Endodermal cell (in vitro differentiated cells): ENCODE data around the gene AOC3. TPM values are rescaled to one million over a fixed set of nuclear protein-coding genes. Genes with fewer than 3 reads are reported as not detected.
"Not testable (repeated sequence)": the region's sequence is repeated elsewhere in the genome, so short reads cannot be mapped to it uniquely, and the experiment has no call there.

Experiments used
- DNase-seq: peaks from one replicate; pipeline ENCODE4 v3.0.0-alpha.2; 2017
- H3K27ac ChIP-seq: 2 replicates; pipeline ENCODE4 v1.5.1; 2013; ENCODE audit warnings: mild to moderate bottlenecking, low read depth, low read length, moderate library complexity
- H3K27me3 ChIP-seq: 2 replicates; pipeline ENCODE4 v1.6.1; 2013; ENCODE audit warnings: mild to moderate bottlenecking, low read length, moderate library complexity; ENCODE audit not compliant: insufficient read depth, control insufficient read depth, poor library complexity, severe bottlenecking
- H3K36me3 ChIP-seq: 2 replicates; pipeline ENCODE4 v1.7.0; 2013; ENCODE audit warnings: mild to moderate bottlenecking, low read length, moderate library complexity; ENCODE audit not compliant: control insufficient read depth, insufficient read depth
- H3K4me1 ChIP-seq: one replicate; pipeline ENCODE4 v1.7.0; 2013; ENCODE audit warnings: low read length; ENCODE audit not compliant: control insufficient read depth, insufficient read depth
- H3K4me3 ChIP-seq: 2 replicates; pipeline ENCODE4 v1.5.1; 2013; ENCODE audit warnings: mild to moderate bottlenecking, low read length, moderate library complexity
- H3K9ac ChIP-seq: 2 replicates; pipeline ENCODE4 v1.6.1; 2013; ENCODE audit warnings: mild to moderate bottlenecking, low read length, moderate library complexity; ENCODE audit not compliant: poor library complexity, severe bottlenecking; ENCODE audit errors: extremely low read depth
- H3K9me3 ChIP-seq: 2 replicates; pipeline ENCODE4 v1.6.1; 2013; ENCODE audit warnings: mild to moderate bottlenecking, low read length, moderate library complexity; ENCODE audit not compliant: control insufficient read depth
- H3K27ac Mint-ChIP-seq: 2 replicates; pipeline ENCODE4 v1.8.0; 2020; ENCODE audit warnings: mixed read lengths
- H3K27me3 Mint-ChIP-seq: 2 replicates; pipeline ENCODE4 v1.8.0; 2021; ENCODE audit warnings: mild to moderate bottlenecking, mixed read lengths; ENCODE audit not compliant: insufficient read depth
- H3K36me3 Mint-ChIP-seq: 2 replicates; pipeline ENCODE4 v1.8.0; 2020; ENCODE audit warnings: low read depth, mixed read lengths
- H3K4me1 Mint-ChIP-seq: 2 replicates; pipeline ENCODE4 v1.8.0; 2020; ENCODE audit warnings: mixed read lengths
- H3K4me3 Mint-ChIP-seq: 2 replicates; pipeline ENCODE4 v1.8.0; 2020; ENCODE audit warnings: mild to moderate bottlenecking, moderate library complexity, mixed read lengths
- H3K9me3 Mint-ChIP-seq: 2 replicates; pipeline ENCODE4 v1.8.0; 2020; ENCODE audit warnings: mild to moderate bottlenecking, mixed read lengths
- WGBS, 2 experiments: methylation state at CpG; one replicate each; pipeline versions ENCODE4 v1.1.5 to v1.1.7; 2013; ENCODE audit warnings: missing lambda C conversion rate in 2 of 2, mixed read lengths in 1 of 2; ENCODE audit not compliant: insufficient coverage in 1 of 2, insufficient read length in 1 of 2; 5-methylcytosine and 5-hydroxymethylcytosine counted together
- total RNA-seq, 2 donors: library from RNA; stranded (reverse); fragmentation: NEBNext Ultra II Directional in 1 of 2; extraction: Animal tissue kit (Norgen Biotek cat#: 25700) in 1 of 2; gene quantifications; 2 replicates in 1 of 2; 3 replicates in 1 of 2; pipeline ENCODE4 v1.2.1, GENCODE V29; 2021
- TF ChIP-seq, protein P1 (sequence below): fragments of 200-600 bp; sonication (generic); conservative IDR thresholded peaks from 2 replicates; pipeline ENCODE4 v1.5.0; 2021; ENCODE audit warnings: antibody characterized with exemption, mild to moderate bottlenecking

The AOC3 gene
- total RNA-seq, 2 donors from 2014 or later: 1.3 to 1.9 TPM

DNA sequence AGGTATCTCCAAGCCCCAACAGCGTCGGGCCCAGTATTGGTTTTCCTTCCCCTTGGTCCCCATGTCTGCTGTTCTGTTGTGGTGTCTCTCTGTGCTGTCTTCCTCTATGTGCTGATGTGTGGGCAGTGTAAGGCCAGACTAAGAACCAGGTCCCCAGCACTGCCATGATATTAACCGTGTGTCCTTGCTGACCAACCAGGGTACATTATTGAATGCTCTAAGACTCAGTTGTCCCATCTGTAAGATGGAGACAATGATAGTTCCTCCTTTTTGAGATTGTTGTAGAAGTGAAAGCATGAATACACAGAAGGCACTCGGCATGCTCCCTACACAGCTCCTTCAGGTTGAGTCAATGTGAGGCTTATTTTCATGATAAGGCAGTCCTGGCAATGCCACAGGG lies 20.6 kb downstream of the AOC3 start:
- Mint-ChIP-seq H3K9me3 (peaks cover 27% of the 10 kb centered on the region), H3K4me3 (no peak overlapping the region), H3K27me3 (peaks cover 13% of the 10 kb centered on the region), H3K36me3 (no peaks in the 10 kb centered on the region), H3K4me1 (peaks cover 4% of the 10 kb centered on the region), H3K27ac (no peak overlapping the region)
- H3K9me3 ChIP-seq: peaks cover 14% of the 10 kb centered on the region
- 89 to 93% methylated on average over 3 to 4 of the region's 4 CpGs for WGBS, 2 experiments
- H3K4me1 ChIP-seq: no peaks in the 10 kb centered on the region
- no peaks in the 10 kb centered on the region for H3K27me3 ChIP-seq
- no peak for DNase-seq
- H3K36me3 ChIP-seq: no peaks in the 10 kb centered on the region
- TF ChIP-seq, protein P1, sequence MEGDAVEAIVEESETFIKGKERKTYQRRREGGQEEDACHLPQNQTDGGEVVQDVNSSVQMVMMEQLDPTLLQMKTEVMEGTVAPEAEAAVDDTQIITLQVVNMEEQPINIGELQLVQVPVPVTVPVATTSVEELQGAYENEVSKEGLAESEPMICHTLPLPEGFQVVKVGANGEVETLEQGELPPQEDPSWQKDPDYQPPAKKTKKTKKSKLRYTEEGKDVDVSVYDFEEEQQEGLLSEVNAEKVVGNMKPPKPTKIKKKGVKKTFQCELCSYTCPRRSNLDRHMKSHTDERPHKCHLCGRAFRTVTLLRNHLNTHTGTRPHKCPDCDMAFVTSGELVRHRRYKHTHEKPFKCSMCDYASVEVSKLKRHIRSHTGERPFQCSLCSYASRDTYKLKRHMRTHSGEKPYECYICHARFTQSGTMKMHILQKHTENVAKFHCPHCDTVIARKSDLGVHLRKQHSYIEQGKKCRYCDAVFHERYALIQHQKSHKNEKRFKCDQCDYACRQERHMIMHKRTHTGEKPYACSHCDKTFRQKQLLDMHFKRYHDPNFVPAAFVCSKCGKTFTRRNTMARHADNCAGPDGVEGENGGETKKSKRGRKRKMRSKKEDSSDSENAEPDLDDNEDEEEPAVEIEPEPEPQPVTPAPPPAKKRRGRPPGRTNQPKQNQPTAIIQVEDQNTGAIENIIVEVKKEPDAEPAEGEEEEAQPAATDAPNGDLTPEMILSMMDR: no peak
- H3K9ac ChIP-seq: no peak overlapping the region
- H3K4me3 ChIP-seq: no peak overlapping the region
- no peak overlapping the region for H3K27ac ChIP-seq

DNA sequence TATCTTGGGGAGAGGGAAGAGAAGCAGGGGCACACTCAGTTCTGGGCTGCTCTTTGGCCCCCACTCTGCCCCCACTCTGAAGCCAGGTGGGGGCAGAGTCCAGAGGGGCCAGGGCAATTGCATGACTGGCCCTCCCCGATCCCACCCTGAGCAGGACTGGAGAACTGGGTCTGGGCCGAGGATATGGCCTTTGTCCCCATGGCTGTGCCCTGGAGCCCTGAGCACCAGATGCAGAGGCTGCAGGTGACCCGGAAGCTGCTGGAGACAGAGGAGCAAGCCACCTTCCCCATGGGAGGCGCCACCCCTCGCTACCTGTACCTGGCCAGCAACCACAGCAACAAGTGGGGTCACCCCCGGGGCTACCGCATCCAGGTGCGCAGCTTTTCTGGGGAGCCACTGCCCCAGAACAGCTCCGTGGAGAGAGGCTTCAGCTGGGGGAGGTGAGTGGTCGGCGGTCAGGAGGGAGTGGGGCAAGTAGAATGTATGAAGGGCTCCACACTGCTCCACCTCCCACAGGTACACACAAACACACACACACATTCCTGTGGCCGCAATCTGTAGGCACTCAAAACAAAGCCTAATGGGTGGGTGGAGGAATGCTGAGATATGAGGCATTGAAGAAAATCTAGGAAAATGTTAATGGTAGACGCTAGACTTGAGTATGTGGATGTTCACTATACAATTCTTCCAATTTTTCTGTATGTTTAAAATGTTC lies 21.4 kb downstream of the AOC3 start:
- no peaks in the 10 kb centered on the region for H3K4me1 ChIP-seq
- no peak overlapping the region for H3K27ac ChIP-seq
- Mint-ChIP-seq H3K4me1 (peaks cover 2% of the 10 kb centered on the region), H3K36me3 (no peaks in the 10 kb centered on the region), H3K9me3 (peaks cover 27% of the 10 kb centered on the region), H3K4me3 (no peak overlapping the region), H3K27ac (no peak overlapping the region), H3K27me3 (peaks cover 20% of the 10 kb centered on the region)
- no peaks in the 10 kb centered on the region for H3K36me3 ChIP-seq
- no peak overlapping the region for H3K4me3 ChIP-seq
- no peaks in the 10 kb centered on the region for H3K27me3 ChIP-seq
- H3K9ac ChIP-seq: no peak overlapping the region
- TF ChIP-seq, protein P1: no peak
- WGBS, 2 experiments: 86 to 94% methylated on average over 6 to 10 of the region's 13 CpGs
- H3K9me3 ChIP-seq: peaks cover 14% of the 10 kb centered on the region
- DNase-seq: no peak

DNA sequence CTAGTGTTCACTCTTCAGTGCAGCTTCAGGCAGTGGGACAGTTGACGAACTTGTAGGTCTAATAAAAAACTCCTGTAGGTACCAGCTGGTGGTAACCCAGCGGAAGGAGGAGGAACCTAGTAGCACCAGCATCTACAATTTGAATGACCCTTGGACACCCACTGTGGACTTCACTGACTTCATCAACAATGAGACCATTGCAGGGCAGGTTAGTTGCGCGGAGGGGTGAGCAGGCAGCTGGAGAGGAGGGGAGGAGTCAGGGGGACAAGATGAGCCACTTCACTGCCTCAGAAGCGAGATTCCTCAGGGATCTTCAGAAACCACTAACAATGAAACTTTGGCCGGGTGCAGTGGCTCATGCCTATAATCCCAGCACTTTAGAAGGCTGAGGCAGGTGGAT lies 22.3 kb downstream of the AOC3 start:
- no peaks in the 10 kb centered on the region for H3K36me3 Mint-ChIP-seq
- Histone ChIP-seq H3K4me3 (no peak overlapping the region), H3K27ac (no peak overlapping the region), H3K36me3 (no peaks in the 10 kb centered on the region), H3K27me3 (peaks cover under 1% of the 10 kb centered on the region), H3K9ac (no peak overlapping the region), H3K9me3 (peaks cover 14% of the 10 kb centered on the region), H3K4me1 (no peaks in the 10 kb centered on the region)
- 85 to 87% methylated on average over 5 to 6 of the region's 6 CpGs for WGBS, 2 experiments
- H3K9me3 Mint-ChIP-seq: peaks cover 27% of the 10 kb centered on the region
- no peak overlapping the region for H3K4me3 Mint-ChIP-seq
- TF ChIP-seq, protein P1: no peak
- H3K27ac Mint-ChIP-seq: no peak overlapping the region
- H3K27me3 Mint-ChIP-seq: peaks cover 29% of the 10 kb centered on the region
- H3K4me1 Mint-ChIP-seq: peaks cover 4% of the 10 kb centered on the region
- DNase-seq: no peak

DNA sequence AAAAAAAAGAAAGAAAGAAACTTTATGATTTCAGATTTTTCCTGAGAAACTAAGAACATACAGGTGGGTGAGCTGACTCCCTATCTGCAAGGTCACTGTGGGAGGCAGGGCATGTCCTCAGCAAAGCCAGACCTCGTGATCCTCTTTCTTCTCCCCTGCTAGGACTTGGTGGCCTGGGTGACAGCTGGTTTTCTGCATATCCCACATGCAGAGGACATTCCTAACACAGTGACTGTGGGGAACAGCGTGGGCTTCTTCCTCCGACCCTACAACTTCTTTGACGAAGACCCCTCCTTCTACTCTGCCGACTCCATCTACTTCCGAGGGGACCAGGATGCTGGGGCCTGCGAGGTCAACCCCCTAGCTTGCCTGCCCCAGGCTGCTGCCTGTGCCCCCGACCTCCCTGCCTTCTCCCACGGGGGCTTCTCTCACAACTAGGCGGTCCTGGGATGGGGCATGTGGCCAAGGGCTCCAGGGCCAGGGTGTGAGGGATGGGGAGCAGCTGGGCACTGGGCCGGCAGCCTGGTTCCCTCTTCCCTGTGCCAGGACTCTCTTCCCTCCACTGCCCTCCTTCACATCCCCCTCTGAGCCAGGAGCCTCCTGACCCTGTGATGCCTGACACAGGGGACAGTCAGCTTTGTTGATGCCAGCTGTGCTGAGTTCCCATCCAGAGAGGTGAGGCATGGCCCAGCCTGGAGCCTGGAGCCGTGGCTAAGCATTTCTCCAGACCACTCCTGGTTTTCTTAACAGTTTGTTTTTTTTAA lies 23.1 kb downstream of the AOC3 start:
- not testable (repeated sequence) for H3K27ac ChIP-seq, DNase-seq, H3K27me3 ChIP-seq, H3K27ac Mint-ChIP-seq, H3K36me3 Mint-ChIP-seq, H3K36me3 ChIP-seq, H3K4me1 Mint-ChIP-seq, H3K4me3 Mint-ChIP-seq, H3K9ac ChIP-seq, H3K4me1 ChIP-seq, H3K4me3 ChIP-seq
- peaks cover 27% of the 10 kb centered on the region for H3K9me3 Mint-ChIP-seq
- H3K9me3 ChIP-seq: peaks cover 14% of the 10 kb centered on the region
- H3K27me3 Mint-ChIP-seq: peaks cover 37% of the 10 kb centered on the region
- 78 to 89% methylated on average over 2 to 6 of the region's 12 CpGs for WGBS, 2 experiments
